ENCODE results near the gene UMAD1.

The UMAD1 gene

DNA sequence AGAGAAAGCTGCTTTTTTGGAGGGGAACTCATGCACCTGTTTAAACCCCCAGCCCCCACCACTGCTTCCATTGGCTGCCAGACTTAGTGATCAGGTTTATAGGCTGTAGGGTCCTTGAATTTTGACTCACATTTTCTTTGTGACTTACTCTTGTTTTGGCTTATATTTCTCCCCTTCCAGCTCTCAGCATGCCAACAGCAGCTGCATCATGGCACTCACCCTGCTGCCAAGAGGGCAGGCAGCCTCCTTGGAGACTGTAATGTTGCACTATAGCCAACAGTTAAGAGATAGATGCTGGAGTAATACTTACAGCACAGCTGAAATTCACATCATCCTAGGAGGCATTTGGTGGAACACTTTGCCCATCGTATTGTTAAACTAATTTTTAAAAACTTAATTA lies 230.0 kb downstream of the UMAD1 start:
- TF ChIP-seq, protein P1, sequence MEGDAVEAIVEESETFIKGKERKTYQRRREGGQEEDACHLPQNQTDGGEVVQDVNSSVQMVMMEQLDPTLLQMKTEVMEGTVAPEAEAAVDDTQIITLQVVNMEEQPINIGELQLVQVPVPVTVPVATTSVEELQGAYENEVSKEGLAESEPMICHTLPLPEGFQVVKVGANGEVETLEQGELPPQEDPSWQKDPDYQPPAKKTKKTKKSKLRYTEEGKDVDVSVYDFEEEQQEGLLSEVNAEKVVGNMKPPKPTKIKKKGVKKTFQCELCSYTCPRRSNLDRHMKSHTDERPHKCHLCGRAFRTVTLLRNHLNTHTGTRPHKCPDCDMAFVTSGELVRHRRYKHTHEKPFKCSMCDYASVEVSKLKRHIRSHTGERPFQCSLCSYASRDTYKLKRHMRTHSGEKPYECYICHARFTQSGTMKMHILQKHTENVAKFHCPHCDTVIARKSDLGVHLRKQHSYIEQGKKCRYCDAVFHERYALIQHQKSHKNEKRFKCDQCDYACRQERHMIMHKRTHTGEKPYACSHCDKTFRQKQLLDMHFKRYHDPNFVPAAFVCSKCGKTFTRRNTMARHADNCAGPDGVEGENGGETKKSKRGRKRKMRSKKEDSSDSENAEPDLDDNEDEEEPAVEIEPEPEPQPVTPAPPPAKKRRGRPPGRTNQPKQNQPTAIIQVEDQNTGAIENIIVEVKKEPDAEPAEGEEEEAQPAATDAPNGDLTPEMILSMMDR (IDR thresholded peaks at IDR 0.05; ENCODE audit: low read depth, low read length, missing control alignments), result no peak
- no peaks in the 10 kb centered on the region for H3K36me3 ChIP-seq (replicated peaks)
- no peak for DNase-seq
- H3K4me3 ChIP-seq (ENCODE audit: low read depth, low read length), result no peak overlapping the region
- H3K27me3 ChIP-seq (replicated peaks), result no peaks in the 10 kb centered on the region
- no peak overlapping the region for H3K27ac ChIP-seq
- in situ Hi-C loops (cut with HindIII; ENCODE audit: low pct_ligation_motif_present, low sequenced_read_pairs), result no loop called here

DNA sequence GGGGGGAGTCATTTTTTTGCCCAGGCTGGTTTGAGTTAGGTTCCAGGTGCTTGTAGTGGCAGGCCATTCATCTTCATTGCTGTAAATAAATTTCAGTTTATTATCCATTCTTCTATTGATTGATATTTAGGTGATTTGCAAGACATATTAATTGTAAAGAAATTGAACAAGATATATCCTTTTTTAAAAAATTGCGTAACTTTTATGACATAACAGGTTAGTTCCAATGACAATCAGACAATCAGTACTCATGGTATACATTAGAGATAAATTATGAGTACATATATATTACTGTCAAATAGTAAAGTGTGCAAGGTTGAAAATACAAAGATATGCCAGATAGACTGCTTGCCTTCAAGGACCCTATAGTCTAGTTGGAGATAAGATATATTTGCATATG lies 235.9 kb downstream of the UMAD1 start:
- Histone ChIP-seq H3K4me3 (ENCODE audit: low read depth, low read length) (no peak overlapping the region), H3K27me3 (replicated peaks) (no peaks in the 10 kb centered on the region), H3K27ac (no peak overlapping the region), H3K36me3 (replicated peaks) (no peaks in the 10 kb centered on the region)
- TF ChIP-seq, protein P1 (IDR thresholded peaks at IDR 0.05; ENCODE audit: low read depth, low read length, missing control alignments), result no peak
- in situ Hi-C loops (cut with HindIII; ENCODE audit: low pct_ligation_motif_present, low sequenced_read_pairs), result no loop called here
- no peak for DNase-seq

DNA sequence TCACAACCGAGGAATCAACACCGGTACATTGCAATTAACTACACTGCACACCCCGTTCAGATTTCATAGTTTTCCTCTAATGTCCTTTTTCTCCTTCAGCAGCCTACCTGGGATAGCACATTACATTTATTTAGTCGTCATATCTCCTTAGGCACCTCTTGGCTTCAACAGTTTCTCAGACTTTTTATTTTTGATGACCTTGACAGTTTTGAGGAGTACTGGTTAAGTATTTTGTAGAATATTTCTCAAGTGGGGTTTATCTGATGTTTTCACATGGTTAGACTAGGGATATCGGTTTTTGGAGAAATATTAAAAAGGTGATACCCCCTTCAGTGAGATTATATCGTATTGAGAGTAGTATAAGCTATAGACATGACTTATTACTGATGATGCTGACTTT lies 241.0 kb downstream of the UMAD1 start:
- Histone ChIP-seq H3K4me3 (ENCODE audit: low read depth, low read length) (no peak overlapping the region), H3K36me3 (replicated peaks) (no peaks in the 10 kb centered on the region), H3K27me3 (replicated peaks) (no peaks in the 10 kb centered on the region), H3K27ac (no peak overlapping the region)
- no peak for DNase-seq
- in situ Hi-C loops (cut with HindIII; ENCODE audit: low pct_ligation_motif_present, low sequenced_read_pairs), result no loop called here
- TF ChIP-seq, protein P1 (IDR thresholded peaks at IDR 0.05; ENCODE audit: low read depth, low read length, missing control alignments), result no peak

DNA sequence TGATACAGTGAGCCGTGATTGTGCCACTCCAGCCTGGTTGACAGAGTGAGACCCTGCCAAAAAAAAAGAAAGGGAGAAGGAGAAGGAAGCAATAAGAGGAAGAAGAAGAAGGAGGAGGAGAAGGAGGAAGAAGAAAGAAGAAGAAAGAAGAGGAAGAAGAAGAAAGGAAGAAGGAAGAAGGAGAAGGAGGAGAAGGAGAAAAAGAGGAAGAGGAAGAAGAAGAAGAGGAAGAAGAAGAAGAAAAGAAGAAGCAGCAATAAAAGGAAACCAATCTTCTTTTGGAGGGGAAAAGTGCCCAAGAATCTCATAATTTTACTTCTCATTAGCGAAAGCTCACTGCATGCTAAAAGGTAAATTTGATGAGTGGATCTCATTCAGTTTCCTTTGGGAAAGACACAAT lies 242.3 kb downstream of the UMAD1 start:
- no peaks in the 10 kb centered on the region for H3K36me3 ChIP-seq (replicated peaks)
- in situ Hi-C loops (cut with HindIII; ENCODE audit: low pct_ligation_motif_present, low sequenced_read_pairs), result no loop called here
- TF ChIP-seq, protein P1 (IDR thresholded peaks at IDR 0.05; ENCODE audit: low read depth, low read length, missing control alignments), result no peak

DNA sequence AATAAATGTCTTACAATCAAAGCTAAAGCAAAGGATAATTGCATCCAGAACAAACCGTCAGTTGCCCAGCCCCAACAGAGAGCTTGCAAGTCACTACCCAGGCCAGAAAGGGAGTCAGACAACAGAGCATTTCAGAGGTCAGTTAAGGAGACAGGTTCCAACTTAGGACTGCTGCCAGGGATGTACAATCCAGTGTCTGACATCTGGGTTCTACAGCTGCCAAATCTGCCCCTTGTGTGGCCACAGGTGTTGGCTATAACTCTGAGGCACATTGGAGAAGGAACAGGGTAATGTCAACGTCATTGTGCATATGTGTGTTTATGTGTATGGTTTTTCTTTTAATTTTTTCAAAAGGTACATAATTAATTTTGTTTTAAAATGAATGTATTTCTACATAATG lies 242.8 kb downstream of the UMAD1 start:
- Histone ChIP-seq H3K36me3 (replicated peaks) (no peaks in the 10 kb centered on the region), H3K27ac (no peak overlapping the region), H3K27me3 (replicated peaks) (no peaks in the 10 kb centered on the region), H3K4me3 (ENCODE audit: low read depth, low read length) (no peak overlapping the region)
- in situ Hi-C loops (cut with HindIII; ENCODE audit: low pct_ligation_motif_present, low sequenced_read_pairs), result no loop called here
- TF ChIP-seq, protein P1 (IDR thresholded peaks at IDR 0.05; ENCODE audit: low read depth, low read length, missing control alignments), result no peak
- DNase-seq, result no peak

More for the DNA sequence above, 242.3 kb downstream of the UMAD1 start:
- Histone ChIP-seq H3K27ac (no peak overlapping the region), H3K4me3 (ENCODE audit: low read depth, low read length) (no peak overlapping the region), H3K27me3 (replicated peaks) (no peaks in the 10 kb centered on the region)
- no peak for DNase-seq

DNA sequence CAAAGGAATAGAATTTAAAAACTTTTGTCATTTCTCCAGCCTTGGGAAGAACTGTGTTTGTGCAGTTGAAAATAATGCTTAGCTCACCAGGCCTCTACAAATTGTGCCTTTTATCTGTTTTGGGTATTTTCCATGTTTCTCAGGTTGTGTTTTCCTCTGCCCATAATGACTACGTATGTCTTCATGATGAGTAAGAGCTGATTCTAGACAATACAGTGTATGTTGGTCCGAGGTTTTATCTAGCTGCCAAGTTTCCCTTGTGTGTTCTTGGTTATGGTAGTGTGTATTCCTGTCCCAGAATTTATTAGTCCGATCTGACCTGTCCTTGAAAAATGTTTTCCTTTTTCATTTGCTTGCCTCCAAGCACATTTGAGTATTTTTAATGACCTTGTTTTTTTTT lies 244.3 kb downstream of the UMAD1 start:
- Histone ChIP-seq H3K27me3 (replicated peaks) (no peaks in the 10 kb centered on the region), H3K4me3 (ENCODE audit: low read depth, low read length) (no peak overlapping the region), H3K27ac (no peak overlapping the region), H3K36me3 (replicated peaks) (no peaks in the 10 kb centered on the region)
- TF ChIP-seq, protein P1 (IDR thresholded peaks at IDR 0.05; ENCODE audit: low read depth, low read length, missing control alignments), result no peak
- in situ Hi-C loops (cut with HindIII; ENCODE audit: low pct_ligation_motif_present, low sequenced_read_pairs), result no loop called here
- no peak for DNase-seq
